Measurements from ENCODE around the gene CACNB4.

GRCh38 chr2:151802315-151802714, 296.5 kb downstream of the CACNB4 start:
- TF ChIP-seq POLR2A (IDR thresholded peaks at IDR 0.05; ENCODE audit: extremely low read depth, insufficient read length) (no peak), CTCF (IDR thresholded peaks at IDR 0.05; ENCODE audit: low read depth, low read length) (no peak), MYC (IDR thresholded peaks at IDR 0.05; ENCODE audit: low read depth, low read length) (no peak)

Data from NB4 (cell line).